HG02763 (cell line): ENCODE measurements around the gene PRG2.
"Not testable (repeated sequence)": the region's sequence is repeated elsewhere in the genome, so short reads cannot be mapped to it uniquely, and the experiment has no call there.

Source experiments
- ATAC-seq: cut with Tn5 transposase; IDR thresholded peaks from one replicate; pipeline ENCODE4 v1.9.1; 2021; ENCODE audit warnings: mild to moderate bottlenecking, moderate library complexity; ENCODE audit not compliant: unreplicated experiment

Gene PRG2

GRCh38 chr11:57370251-57370650 lies 20.2 kb downstream of the PRG2 start:
- ATAC-seq = no peak

- no peak for ATAC-seq
These were observed 21.6 kb downstream of the PRG2 start for GRCh38 chr11:57368845-57369232.

- ATAC-seq = no peak
These were observed 22.2 kb downstream of the PRG2 start for GRCh38 chr11:57368106-57368844.

- ATAC-seq = no peak
These were observed 25.4 kb downstream of the PRG2 start for GRCh38 chr11:57364851-57365660.

GRCh38 chr11:57363131-57364080 lies 27.0 kb downstream of the PRG2 start:
- ATAC-seq = no peak

GRCh38 chr11:57361926-57362325 lies 28.5 kb downstream of the PRG2 start:
- ATAC-seq = no peak

GRCh38 chr11:57361420-57361819 lies 29.0 kb downstream of the PRG2 start:
- not testable (repeated sequence) for ATAC-seq

- ATAC-seq = no peak
These were observed 29.5 kb downstream of the PRG2 start for GRCh38 chr11:57360991-57361390.

- ATAC-seq = no peak
These were observed 30.4 kb downstream of the PRG2 start for GRCh38 chr11:57359896-57360690.

GRCh38 chr11:57359396-57359795 lies 31.1 kb downstream of the PRG2 start:
- no peak for ATAC-seq

- no peak for ATAC-seq
These were observed 31.5 kb downstream of the PRG2 start for GRCh38 chr11:57358991-57359390.

GRCh38 chr11:57358543-57358961 lies 31.9 kb downstream of the PRG2 start:
- no peak for ATAC-seq

- no peak for ATAC-seq
These were observed 32.6 kb downstream of the PRG2 start for GRCh38 chr11:57357856-57358255.

GRCh38 chr11:57357310-57357709 lies 33.1 kb downstream of the PRG2 start:
- ATAC-seq = no peak

GRCh38 chr11:57356268-57356667 lies 34.2 kb downstream of the PRG2 start:
- no peak for ATAC-seq

- ATAC-seq = no peak
These were observed 35.8 kb downstream of the PRG2 start for GRCh38 chr11:57354699-57355098.

GRCh38 chr11:57353852-57354251 lies 36.6 kb downstream of the PRG2 start:
- no peak for ATAC-seq

GRCh38 chr11:57353446-57353845 lies 37.0 kb downstream of the PRG2 start:
- ATAC-seq = no peak

- ATAC-seq = no peak
These were observed 37.4 kb downstream of the PRG2 start for GRCh38 chr11:57353036-57353435.
